Left renal cortex interstitium (tissue), 4 donors: ENCODE results near the gene UFSP1. TPM values are rescaled to one million over a fixed set of nuclear protein-coding genes. Genes with fewer than 3 reads are reported as not detected.

ENCODE experiments used
- DNase-seq, 4 donors: peaks; one replicate each; pipeline ENCODE4 v3.0.0-alpha.2; 2013; ENCODE audit warnings: low read depth in 4 of 4, low spot score in 2 of 4, missing footprints in 1 of 4
- polyA plus RNA-seq, 4 donors: library from polyadenylated mRNA; unstranded; fragments of 120-200 nt; gene quantifications; one replicate each; pipeline ENCODE4 v1.2.1, GENCODE V29; 2013; ENCODE audit not compliant: insufficient read length in 4 of 4

UFSP1 gene
- polyA plus RNA-seq, 4 donors = 1.4 to 4.1 (median 2.4) TPM

DNA sequence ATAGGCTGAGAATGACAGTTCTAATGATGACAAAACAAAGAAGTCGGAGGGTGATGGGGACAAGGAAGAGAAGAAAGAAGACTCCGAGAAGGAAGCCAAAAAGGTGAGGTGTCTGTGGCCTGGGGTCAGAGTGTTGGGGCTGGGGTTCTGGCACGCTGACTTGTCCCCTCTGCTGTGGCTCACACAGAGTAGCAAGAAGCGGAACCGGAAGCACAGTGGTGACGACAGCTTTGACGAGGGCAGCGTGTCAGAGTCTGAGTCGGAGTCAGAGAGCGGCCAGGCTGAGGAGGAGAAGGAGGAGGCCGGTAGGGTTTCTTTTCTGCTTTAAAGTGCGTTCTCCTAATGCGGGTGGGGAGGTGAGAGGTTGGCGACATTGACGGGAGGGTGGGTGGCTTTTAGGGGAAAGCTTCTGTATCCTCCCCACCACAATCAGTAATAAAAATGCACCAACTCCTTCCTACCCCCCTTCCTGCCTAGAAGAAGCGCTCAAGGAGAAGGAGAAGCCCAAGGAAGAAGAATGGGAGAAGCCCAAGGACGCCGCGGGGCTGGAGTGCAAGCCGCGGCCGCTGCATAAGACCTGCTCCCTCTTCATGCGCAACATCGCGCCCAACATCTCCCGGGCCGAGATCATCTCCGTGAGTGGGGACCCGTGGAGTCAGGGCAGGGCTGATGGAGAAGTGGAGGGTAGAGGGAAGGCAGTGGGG, 4.6 kb downstream of the UFSP1 start:
- DNase-seq = no peak

DNA sequence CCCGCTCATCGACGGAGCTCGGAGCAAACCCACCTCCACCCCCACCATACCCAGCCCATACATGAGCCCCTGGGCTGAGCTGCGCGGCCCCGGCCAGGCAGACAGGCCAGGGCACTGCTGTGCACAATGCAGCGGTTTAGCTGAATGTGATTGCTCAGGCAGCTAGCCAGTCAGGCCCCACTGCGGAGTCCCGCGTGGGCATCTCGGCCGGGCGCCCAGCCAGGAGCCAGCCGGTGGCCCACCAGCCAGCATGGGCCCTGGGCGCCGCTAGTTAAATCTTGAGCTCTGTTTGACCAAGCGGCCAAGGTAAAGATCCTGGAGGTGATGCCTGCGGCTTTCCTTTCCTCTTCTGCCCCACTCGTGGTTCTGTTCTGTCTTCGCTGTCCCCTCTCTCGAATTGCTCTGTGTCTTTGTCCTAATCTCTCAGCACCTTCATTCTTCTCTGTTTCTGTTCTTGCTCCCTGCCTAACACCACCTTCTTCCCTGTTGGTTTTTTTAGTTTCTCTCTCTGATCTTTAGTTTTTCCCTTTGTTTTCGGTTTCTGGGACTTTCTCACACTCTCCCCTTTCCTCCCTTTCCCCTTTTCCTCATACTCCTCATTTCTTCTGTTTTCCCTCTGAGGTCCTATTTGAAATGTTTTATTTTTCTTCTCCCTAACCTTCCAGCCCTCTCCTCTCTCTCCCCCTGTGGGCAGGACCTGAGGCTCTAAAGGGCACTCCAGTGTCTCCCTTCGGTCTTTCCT, 6.6 kb downstream of the UFSP1 start:
- DNase-seq = no peak

GRCh38 chr7:100882201-100882600, 7.3 kb downstream of the UFSP1 start:
- DNase-seq = no peak

GRCh38 chr7:100881136-100881535, 8.4 kb downstream of the UFSP1 start:
- DNase-seq = no peak

DNA sequence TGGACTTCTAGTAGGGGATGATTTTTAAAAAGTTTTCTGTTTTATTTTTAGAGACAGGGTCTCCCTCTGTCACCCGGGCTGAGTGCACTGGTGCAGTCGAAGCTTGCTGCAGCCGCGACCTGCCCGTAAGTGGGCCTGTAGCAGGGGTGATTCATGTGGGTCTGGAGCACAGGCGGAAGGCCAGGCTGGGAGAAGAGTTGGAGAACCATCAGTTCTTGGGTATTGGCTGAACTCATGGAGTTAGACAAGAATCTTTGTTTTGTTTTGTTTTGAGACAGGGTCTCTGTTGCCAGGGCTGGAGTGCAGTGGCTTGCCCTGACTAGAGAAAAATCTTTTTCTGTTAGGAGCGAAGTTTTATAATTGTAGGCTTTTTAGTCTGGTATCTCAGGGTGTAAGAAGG, 8.9 kb downstream of the UFSP1 start:
- DNase-seq = no peak

- DNase-seq = no peak
Measured at GRCh38 chr7:100879685-100880261, 9.7 kb downstream of the UFSP1 start.

- no peak for DNase-seq
Measured at GRCh38 chr7:100878685-100879084, 10.8 kb downstream of the UFSP1 start.

- no peak for DNase-seq
Measured at GRCh38 chr7:100878013-100878412, 11.5 kb downstream of the UFSP1 start.

DNA sequence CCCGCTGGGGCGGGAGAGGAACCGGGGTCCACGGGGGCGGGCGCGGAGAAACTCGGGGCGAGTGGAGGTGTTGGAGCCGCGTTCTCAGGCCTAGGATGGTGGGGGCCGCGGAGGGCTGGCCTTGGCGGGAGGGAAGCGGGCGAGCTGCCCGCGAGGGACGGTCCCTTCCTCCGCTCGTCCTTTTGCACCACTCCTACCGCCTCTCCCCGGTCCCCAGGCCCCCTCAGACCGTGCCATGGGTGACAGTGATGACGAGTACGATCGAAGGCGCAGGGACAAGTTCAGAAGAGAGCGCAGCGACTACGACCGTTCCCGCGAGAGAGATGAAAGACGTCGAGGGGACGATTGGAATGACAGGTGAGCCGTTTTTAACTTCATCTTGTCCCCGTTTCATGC, 14.2 kb downstream of the UFSP1 start:
- no peak for DNase-seq

DNA sequence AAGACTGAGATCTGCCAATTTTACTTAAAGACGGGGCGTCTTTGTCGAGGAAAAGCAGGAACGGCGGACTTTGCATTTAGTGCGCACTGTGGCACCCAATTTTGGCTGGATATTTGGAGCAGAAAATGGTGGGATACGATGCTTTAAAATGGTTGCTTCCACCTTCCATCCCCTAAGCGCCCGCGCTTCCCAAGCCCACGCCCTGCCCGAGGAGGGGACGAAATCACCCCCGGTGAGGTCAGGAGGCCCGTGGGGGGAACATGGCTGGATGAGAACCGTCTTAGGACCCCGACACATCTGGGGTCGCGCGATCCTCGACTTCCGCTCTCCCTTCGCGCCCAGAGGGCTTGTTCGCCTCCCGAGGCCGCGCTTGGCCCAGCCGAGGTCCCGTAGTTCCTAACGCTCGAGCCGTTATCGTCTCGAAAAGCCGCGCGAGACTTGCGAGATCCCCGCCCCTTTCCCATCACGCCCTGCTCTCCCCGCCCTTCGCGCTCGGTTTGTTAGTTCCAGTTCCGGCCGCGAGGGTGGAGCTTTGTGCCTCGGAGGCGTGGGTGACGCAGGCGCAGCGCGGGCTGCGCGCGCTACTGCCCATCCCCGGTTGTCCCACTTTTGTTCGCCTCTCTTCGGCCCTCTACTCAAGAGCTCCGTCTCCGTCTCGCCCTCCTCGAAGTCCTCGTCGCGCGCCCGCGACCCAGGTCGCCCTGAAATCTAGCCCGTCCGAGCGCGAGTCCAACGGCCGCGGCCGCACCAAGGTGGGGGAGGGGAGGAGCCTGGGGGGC, 14.7 kb downstream of the UFSP1 start, which contains the start of gene SRRT:
TSS of gene SRRT (plus strand) at position 527 of the 779 bp plus-strand sequence. CDS start 488 bp downstream, outside the sequence.
- peak; percentile 96 to 98 (median 97) for DNase-seq

- DNase-seq = no peak
Measured at GRCh38 chr7:100874300-100874576, 15.3 kb downstream of the UFSP1 start.

GRCh38 chr7:100873599-100874299, 15.8 kb downstream of the UFSP1 start:
- DNase-seq = no peak

- no peak for DNase-seq
Measured at GRCh38 chr7:100867776-100868485, 21.6 kb downstream of the UFSP1 start.

- DNase-seq = peak in 3 of 4 donors; percentile 85 to 92 (median 88)
Measured at GRCh38 chr7:100867040-100867775, 22.3 kb downstream of the UFSP1 start, which contains the start of gene TRIP6. Gene TRIP6 (plus strand): TSS chr7:100867387. CDS start chr7:100867498, 111 bp downstream.

DNA sequence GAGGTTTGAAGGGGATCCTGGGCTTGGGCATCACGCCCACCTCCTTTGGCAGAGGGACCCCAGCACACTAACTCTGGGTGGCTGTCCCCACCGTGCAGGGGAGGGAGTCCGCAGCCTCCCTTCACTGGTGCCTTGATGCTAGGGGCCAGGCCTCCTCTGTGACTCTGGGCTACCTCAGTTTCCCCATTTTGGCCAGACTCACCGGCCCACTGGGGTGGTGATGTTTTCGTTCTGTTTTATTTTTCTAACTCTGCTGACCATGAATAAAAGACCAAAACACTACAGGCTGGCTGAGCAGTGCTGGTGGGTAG, 22.8 kb downstream of the UFSP1 start:
- no peak for DNase-seq

- no peak for DNase-seq
Measured at GRCh38 chr7:100865938-100866728, 23.4 kb downstream of the UFSP1 start.

GRCh38 chr7:100865372-100865911, 24.1 kb downstream of the UFSP1 start:
- DNase-seq = no peak

DNA sequence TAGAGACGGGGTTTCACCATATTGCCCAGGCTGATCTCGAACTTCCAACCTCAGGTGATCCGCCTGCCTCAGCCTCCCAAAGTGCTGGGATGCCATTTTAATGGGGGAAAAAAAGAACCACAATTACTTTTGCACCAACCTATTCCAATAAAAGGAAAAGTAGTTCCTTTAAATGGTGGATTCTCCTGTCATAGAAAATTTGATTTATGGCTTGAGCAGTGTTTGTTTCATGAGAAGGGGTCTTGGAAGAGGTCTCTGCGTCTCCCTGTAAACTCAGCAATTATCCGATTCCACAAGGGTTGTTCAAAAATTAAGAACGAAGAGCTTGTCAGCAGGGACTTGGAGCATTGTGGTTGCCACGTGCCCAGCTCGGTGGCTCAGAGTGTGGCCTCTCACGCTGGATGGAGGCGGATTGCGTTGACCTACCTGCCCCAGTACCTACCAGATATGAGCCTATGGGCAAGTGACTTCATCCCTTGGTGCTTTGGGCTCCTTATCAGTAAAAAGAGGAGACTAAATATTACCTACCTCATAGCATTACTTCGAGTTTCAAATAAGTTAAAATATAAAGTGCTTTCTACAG, 25.2 kb downstream of the UFSP1 start:
- no peak for DNase-seq
